IPS-18c (cell line): Measurements from ENCODE around the gene DOCK10.
"Not testable (repeated sequence)": the region's sequence is repeated elsewhere in the genome, so short reads cannot be mapped to it uniquely, and the experiment has no call there.

ENCODE experiments used
- H3K4me3 ChIP-seq: 2 replicates; pipeline ENCODE4 v1.7.0; 2013; ENCODE audit warnings: low read depth, mild to moderate bottlenecking, low read length, moderate library complexity; ENCODE audit not compliant: insufficient read depth
- H3K9me3 ChIP-seq: one replicate; pipeline ENCODE4 v1.6.1; 2013; ENCODE audit warnings: mild to moderate bottlenecking, low read length, moderate library complexity; ENCODE audit not compliant: control insufficient read depth, insufficient read depth

Gene DOCK10

GRCh38 chr2:224946895-224947294, 95.4 kb downstream of the DOCK10 start:
- no peaks in the 10 kb centered on the region for H3K9me3 ChIP-seq
- H3K4me3 ChIP-seq: no peak overlapping the region

- H3K9me3 ChIP-seq: no peaks in the 10 kb centered on the region
- no peak overlapping the region for H3K4me3 ChIP-seq
Observed at GRCh38 chr2:224944707-224945547, 97.3 kb downstream of the DOCK10 start.

GRCh38 chr2:224943601-224944041, 98.6 kb downstream of the DOCK10 start:
- H3K4me3 ChIP-seq, H3K9me3 ChIP-seq: not testable (repeated sequence)

GRCh38 chr2:224941960-224942359, 100.3 kb downstream of the DOCK10 start:
- Histone ChIP-seq H3K4me3 (no peak overlapping the region), H3K9me3 (no peaks in the 10 kb centered on the region)

GRCh38 chr2:224940618-224941017, 101.7 kb downstream of the DOCK10 start:
- Histone ChIP-seq H3K4me3 (no peak overlapping the region), H3K9me3 (no peaks in the 10 kb centered on the region)

GRCh38 chr2:224938651-224939182, 103.6 kb downstream of the DOCK10 start:
- no peaks in the 10 kb centered on the region for H3K9me3 ChIP-seq
- no peak overlapping the region for H3K4me3 ChIP-seq

- Histone ChIP-seq H3K9me3 (no peaks in the 10 kb centered on the region), H3K4me3 (no peak overlapping the region)
Observed at GRCh38 chr2:224937887-224938286, 104.4 kb downstream of the DOCK10 start.

- Histone ChIP-seq H3K4me3 (no peak overlapping the region), H3K9me3 (no peaks in the 10 kb centered on the region)
Observed at GRCh38 chr2:224934526-224935188, 107.6 kb downstream of the DOCK10 start.

GRCh38 chr2:224933431-224933830, 108.8 kb downstream of the DOCK10 start:
- Histone ChIP-seq H3K9me3 (no peaks in the 10 kb centered on the region), H3K4me3 (no peak overlapping the region)

- H3K4me3 ChIP-seq: no peak overlapping the region
- no peaks in the 10 kb centered on the region for H3K9me3 ChIP-seq
Observed at GRCh38 chr2:224932522-224932921, 109.7 kb downstream of the DOCK10 start.

- Histone ChIP-seq H3K9me3 (no peaks in the 10 kb centered on the region), H3K4me3 (no peak overlapping the region)
Observed at GRCh38 chr2:224931956-224932355, 110.3 kb downstream of the DOCK10 start.

- Histone ChIP-seq H3K4me3 (no peak overlapping the region), H3K9me3 (no peaks in the 10 kb centered on the region)
Observed at GRCh38 chr2:224930990-224931389, 111.3 kb downstream of the DOCK10 start.

GRCh38 chr2:224930124-224930523, 112.1 kb downstream of the DOCK10 start:
- no peaks in the 10 kb centered on the region for H3K9me3 ChIP-seq
- no peak overlapping the region for H3K4me3 ChIP-seq

GRCh38 chr2:224929512-224929911, 112.8 kb downstream of the DOCK10 start:
- Histone ChIP-seq H3K4me3 (no peak overlapping the region), H3K9me3 (no peaks in the 10 kb centered on the region)

- Histone ChIP-seq H3K9me3 (no peaks in the 10 kb centered on the region), H3K4me3 (no peak overlapping the region)
Observed at GRCh38 chr2:224927646-224928173, 114.6 kb downstream of the DOCK10 start.

- Histone ChIP-seq H3K9me3 (no peaks in the 10 kb centered on the region), H3K4me3 (no peak overlapping the region)
Observed at GRCh38 chr2:224927011-224927410, 115.3 kb downstream of the DOCK10 start.

- H3K9me3 ChIP-seq: no peaks in the 10 kb centered on the region
- no peak overlapping the region for H3K4me3 ChIP-seq
Observed at GRCh38 chr2:224925810-224926100, 116.5 kb downstream of the DOCK10 start.
